DMS 273 (cell line): ENCODE data around the gene IGSF3.
"Not testable (repeated sequence)": the region's sequence is repeated elsewhere in the genome, so short reads cannot be mapped to it uniquely, and the experiment has no call there.

Source experiments
- DNase-seq: peaks from one replicate; lab custom pipeline; 2025; ENCODE audit not compliant: unreplicated experiment; lab: John Stamatoyannopoulos, UW

The IGSF3 gene

DNA sequence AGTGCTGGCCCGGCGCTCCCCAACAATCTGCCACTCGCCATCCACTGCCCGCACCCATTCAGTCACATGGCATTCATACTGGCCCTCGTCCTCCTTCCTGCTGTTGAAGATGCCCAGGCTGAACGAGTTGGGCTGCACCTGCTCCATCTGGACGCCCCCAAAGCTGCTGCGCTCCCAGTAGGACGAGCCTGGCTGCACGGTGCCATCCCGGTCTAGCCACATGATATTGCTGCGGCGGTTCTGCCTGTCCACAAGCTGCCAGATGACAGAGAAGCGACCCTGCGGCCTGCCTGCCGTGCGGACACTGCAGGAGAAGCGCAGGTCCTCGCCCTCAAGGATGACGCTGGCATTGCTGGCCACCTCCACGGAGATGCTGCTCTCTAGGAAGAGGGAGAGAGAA is 63.9 kb downstream of the IGSF3 start:
- not testable (repeated sequence) for DNase-seq

DNA sequence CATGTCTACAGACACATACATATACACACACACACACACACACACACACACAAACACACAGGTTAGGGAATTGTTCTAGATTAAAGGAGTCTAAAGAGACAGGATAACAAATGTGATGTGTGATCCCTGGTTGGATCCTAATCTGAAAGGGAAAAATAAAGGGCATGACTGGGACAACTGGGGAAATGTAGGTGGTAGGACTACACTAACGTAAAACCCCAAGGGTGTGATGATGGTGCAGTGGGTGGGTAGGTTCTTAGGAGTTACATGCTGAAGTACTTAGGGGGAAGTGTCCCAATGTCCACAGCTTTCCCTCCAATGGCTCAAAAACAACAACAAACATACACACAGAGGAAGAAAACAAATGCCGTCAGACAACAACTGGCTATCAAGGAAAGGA is 68.2 kb downstream of the IGSF3 start:
- not testable (repeated sequence) for DNase-seq

DNA sequence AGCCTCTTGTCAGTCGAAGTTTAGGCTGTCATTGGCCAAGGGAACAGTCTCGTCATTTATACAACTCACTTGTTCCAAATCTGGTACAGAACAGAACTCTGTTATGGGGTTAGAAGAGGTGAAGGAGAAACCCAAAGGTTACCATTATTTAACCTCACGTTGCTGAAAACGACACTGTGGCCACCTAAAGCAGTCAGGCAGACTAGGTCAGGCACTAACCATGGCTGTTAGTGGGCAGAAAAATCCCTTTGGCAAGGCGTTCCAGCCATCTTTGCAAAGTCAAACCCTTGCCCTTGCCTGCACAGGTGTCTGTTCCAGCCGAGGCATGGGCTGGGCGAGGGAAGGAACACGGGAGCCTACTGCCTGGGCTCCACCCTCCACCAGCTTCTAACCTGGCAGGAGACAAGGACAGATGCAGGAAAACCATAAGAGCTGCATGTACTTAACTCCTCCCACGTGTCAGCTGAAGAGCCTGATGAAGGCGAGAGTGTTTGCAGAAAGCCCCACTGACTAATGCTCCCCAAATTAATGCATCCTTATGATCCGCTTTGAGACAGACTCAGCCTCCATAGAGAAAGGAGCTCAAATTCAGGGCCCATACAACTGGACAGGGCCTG is 69.0 kb downstream of the IGSF3 start:
- DNase-seq = not testable (repeated sequence)

DNA sequence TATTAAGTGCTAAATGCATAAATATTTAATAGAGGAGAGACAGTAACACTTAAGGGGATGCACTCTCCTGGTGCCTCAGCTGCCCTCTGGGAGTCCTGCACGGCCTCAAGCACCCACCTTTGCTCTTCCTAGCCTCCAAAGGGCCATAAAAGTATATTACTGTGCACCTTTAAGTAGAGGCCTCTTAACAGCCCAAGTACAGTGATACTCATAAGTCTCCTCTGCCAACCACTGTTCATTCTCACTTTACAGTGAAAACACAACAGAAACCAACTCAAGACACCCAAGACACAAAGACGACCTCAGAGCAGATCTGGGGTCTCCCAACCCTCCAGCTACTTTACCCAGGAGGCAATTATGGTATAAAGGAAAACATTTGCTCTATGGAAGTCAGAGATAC is 70.1 kb downstream of the IGSF3 start:
- not testable (repeated sequence) for DNase-seq

DNA sequence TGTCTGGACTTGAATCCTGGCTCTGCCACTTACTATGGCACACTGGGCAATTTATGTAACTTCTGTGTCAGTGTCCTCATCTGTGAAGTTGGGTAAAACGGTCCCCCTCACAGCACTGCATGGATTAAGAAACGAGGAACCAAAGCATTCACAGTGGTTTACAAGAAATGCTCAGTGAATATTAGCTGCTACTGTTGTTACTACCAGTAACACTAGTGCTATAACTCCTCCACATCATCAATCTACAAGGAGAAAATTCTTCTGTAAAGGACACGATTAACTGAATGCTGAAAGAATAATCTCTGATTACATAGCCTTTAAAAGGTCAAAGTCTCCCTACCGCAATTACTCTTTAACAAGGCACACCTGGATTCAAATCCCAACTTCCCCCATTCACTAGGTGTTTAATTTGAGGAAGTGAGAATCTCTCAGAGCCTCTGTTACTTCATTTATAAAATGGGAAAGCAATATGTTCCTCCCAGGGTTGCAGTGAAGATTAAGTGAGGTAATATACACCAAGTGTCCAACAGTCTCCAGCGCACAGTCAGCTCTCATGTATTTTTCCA is 70.7 kb downstream of the IGSF3 start:
- not testable (repeated sequence) for DNase-seq

DNA sequence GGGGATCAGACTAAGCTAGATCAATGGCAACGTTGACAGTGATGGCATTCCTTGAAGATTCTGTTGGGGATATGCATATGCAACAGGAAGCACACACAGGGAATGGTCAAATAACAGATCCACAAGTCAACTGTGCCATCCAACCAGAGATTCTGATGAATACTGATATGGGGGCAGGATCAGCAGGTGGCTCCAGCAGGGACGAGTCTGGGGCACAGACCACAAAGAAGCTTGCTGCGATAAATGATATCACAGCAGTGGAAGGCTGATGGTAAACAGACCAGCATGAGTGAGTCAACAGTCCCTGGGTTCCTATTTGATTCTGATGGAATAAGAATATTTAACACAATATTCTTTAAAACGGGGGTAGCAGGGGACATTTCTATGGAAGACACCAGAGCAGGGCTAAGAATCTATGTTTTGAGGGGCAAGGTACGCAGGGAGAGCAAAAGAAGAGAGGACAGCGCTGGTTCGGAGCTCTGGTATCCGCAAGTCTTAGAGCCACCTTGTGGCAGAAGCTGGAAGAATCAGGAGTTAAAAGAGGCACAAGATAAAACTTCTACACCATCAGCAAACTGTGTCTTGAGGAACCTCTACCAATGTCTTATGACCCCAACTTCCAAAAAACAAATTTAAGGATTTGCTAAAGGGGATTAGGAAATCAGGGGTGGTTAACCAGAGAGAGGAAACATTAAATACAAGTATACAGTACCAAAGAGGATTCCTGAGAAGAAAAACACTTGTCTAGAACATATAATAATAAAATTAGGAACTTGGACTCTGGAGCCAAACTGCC is 71.4 kb downstream of the IGSF3 start:
- peak; percentile 51 for DNase-seq

DNA sequence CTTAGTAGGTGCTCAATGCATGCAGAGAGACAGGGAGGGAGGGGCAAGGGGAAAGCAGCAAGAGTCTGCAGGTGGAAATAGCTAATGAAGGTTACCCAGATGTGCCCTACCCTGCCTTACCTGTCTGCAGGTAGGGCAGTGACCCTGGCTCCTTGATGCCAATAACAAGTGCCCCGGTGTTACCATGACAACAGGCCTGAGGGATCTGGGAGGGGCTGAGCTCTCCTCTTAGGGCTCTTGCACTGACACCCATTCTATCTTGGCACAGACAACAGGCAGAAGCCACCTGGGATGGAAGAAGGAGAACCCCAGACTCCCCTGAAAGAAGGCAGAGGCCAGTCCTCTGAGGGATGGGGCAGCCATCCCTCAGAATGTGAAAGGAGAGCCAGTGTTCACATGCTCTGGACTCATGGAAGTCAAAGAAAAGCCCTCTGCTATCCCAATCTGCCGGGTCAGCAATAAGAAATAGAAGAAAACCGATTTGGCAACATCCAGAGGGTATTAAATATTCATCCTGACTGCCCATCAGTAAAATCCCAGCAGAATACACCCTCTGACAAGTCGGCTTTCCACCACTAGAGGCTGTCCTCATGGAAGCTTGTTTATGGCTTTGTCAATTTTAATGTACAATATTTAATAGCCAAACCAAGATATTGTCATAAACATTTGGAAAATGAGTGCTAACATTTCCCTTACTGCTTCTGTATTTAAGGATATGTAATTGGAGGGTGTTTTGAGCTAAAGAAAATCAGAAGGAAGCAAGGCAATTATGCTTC is 72.3 kb downstream of the IGSF3 start:
- peak; percentile 11 for DNase-seq

DNA sequence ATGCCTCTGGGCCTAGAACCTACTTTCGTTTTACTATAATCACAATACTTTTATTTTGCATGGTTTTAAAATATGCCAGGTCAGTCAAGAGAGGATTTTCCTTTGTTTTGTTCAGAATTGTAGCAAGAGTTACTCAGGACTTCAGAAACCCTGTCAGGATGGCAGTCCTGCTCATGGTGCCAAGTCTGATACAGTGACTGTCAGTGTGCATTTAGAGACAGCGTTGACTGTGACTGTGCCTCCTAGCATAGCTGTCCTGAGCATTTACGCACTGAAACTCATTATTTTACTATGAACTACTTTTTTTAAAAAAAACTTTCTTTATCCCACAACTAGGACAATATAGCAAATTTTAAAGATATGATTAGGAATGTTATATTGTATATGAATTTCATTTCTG is 73.6 kb downstream of the IGSF3 start:
- DNase-seq = not testable (repeated sequence)

DNA sequence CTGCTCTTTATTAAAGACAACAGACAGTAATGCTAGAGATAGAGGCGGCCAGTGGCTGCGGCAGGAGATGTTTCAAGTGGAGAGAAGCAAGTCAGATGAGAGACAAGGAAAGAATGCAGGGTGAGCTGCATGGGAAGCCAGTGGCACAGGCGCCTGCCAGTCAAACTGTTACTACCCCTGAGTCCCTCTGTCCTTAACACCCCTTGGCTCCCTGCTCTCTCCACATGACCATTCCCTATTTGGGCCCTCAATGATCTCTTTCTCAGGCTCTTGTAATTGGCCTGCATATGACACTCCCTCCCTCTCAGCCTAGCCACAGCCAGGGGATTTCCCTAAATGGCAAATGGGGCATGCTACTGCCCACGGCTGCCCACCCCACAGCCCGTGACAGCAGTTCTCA is 74.1 kb downstream of the IGSF3 start:
- DNase-seq = not testable (repeated sequence)

DNA sequence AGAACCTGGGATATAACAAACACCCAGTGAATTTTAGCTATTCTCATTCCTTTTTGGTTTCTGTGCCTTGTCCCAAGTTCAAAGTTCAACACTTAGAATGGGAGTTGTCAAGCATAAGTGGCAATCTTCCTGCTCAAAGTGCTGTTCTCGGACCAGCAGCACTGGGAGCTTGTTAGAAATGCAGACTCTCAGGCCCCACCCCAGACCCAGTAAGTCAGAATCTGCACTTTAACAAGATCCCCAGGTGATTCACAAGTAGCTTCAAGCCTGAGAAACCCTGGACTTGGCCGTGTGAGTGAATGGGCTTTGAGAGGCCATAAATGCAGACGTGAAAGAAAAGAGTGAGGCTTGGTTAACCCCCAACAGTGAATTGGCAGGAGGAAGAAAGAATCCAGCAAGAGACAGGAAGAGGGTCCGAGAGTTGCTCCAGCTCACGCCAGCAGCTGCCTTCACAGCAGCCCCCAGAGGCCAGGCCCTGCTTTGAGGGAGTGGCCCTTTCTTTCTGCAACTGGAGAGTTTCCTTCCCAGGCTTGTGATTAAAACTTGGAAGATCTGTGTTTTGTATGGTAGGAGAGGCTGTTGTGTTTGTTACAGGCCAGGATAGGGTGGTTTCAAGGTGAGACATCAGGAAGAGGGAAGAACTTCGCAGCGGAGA is 75.5 kb downstream of the IGSF3 start:
- not testable (repeated sequence) for DNase-seq

DNA sequence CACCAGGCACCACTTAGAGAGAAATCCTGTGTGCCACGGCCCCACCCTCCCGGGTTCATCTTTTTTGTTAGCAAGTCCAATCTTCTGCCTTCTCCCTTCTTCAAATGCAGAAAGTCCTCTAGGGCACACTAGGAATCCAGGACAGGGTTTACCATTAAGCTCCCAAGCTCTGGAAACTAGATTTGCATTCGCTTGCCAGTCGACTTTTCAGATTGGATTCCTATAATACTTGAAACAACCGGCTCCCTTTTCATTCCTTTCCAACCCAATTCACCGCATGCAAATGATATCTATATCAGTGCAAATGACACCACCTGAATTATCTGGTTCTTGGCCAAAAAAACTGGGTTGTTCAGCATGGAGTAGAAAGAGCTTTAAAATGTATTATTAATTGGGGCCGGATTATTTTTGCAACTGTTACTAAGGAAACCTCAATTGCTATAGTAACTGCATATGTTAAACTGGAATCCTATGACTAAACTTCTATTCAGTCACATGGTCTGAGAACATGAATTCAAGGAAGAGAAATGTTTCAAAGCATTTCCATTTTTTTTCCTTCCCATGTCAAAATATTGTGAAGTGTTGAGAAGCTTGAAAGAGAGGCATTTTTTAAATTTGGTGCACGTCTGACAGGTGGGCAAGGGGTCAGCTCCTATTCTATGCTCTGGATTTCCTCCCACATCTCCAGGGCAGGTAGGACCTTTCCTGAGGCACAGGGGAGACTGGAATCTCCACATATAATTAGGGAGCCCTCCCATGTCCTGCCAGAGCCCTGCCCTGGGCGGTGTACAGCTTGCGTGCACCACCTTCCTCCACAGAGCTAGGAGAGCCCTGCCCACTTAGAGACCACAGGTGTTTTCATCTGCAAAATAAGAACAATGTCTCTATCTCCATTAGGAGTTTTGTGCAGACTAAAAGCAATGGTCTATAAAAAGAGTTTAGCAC is 76.3 kb downstream of the IGSF3 start:
- not testable (repeated sequence) for DNase-seq

DNA sequence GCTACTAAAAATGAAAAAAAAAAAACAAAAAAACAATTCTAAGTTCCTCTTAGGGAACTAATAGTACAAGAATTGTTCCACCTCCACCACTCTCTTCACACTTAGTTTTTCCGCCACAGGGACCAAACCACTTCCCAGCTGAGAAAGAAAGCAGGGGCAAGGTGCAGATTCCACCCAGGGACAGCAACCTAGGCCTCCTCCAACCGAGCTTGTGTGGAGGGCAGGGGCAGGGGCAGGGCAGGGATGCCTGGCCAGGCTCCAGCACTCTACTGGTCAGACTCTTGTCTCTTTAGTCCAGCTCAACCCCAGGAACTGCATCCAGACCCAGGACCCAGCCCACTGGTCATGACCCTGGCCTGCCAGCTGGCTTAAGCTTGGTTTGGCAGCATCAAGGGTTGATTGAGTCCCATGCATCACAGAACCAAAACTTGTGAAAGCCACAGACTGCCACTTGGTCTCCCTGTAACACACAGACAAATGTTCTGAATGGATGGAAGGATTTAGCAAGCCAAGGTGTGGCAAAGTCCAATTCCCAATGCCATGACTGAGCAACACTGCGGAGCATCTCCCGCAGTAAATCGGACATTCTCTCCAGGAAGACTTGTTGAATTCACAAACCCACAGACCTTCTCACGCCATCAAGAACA is 77.1 kb downstream of the IGSF3 start:
- DNase-seq = not testable (repeated sequence)

DNA sequence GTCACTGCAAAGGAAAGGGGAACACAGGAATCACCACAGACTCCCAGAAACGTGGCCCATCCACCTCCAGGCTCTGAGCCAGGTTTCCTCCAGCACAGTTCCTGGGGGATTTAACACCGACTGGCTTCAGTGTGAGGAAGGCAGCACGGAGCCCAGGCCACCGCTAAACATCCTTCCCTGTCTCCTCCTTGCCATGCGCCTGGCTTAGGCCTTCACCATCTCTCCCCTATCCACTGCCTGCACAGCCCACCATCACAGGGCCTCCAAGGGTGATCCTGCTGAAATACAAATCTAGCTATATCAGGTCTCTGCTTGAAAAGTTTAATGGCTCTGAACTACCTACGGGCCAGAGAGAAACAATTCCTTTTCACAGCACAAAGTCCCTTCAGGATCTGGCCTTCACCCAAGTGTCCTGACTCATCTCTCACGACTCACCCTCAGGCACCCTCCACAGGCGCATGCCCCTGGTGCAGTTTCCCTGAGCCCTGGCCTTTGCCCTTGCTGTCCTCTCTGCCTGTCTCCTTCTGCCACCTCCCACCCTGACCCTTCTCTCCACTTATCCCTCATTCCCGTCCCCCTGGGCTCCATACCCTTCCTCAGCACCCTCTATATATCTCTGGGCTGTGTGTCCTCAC is 78.3 kb downstream of the IGSF3 start:
- DNase-seq = not testable (repeated sequence)

DNA sequence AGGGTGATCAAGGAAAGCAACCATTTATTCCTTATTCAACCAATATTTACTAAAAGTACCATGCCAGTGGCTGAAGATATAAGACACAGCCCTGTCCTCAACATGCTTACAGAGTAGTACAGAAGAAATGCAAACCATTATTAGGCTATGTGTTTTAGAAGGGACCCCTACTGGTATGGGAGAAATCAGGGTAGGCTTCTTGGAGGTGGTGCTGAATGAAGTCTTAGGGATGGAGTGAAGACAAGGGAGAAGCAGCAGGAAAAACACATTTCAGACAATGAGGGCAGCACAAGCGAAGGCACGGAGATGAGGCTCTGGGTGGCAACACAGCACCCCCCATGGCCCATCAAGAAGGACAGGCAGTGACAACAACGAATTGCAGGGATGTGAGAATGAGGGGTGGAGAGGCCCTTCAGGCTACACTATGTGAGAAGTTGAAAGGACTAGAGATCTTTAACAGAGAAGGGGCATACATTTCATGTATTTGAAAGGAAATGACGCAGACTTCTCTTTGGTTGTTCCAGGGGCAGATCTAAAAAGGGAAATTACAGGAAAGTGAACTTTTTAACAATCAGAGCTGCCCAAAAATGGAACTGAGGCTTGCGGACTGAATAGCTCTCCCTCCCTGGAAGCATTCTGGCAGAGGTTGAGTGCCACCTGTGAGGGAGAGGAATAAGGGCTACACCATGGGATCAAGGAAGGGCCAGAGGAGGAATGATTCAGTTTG is 79.9 kb downstream of the IGSF3 start:
- DNase-seq = no peak

DNA sequence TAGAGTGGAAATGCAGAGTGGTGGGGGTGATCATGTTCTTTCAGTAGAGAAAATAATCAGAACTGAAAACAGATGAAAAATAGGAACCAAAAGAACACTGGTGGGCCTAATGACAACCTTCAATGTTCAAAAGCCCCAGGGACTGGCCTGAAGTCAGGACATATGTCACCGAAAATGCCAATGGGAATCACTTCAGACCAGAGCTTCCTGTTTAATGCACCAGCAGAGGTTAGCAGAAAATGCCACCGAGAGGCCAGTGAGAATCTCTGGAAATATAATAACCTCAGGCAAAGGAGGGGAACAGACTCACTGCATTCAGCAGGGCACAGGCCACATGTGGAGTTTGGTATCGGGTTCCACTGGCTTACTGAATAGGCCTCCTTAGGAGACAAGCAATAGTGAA is 80.8 kb downstream of the IGSF3 start:
- DNase-seq = peak; percentile 37

DNA sequence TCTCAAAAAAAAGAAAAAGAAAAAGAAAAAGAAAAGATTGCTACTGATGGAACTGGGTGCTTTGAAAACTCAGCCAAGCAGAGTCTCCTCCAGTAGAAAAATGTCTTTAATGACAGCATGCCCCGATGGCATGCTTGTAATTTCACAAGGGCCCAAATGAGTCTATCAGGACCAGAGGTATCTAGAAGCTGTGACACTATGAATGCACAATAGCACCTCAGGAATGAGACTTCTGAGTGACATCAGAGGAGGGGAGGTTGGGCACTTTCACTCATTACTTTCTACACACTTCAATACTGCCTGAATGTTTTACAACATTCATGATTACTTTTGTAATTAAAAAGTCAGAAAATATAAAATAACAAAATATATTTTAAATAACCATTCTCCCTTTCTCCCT is 81.6 kb downstream of the IGSF3 start:
- no peak for DNase-seq

DNA sequence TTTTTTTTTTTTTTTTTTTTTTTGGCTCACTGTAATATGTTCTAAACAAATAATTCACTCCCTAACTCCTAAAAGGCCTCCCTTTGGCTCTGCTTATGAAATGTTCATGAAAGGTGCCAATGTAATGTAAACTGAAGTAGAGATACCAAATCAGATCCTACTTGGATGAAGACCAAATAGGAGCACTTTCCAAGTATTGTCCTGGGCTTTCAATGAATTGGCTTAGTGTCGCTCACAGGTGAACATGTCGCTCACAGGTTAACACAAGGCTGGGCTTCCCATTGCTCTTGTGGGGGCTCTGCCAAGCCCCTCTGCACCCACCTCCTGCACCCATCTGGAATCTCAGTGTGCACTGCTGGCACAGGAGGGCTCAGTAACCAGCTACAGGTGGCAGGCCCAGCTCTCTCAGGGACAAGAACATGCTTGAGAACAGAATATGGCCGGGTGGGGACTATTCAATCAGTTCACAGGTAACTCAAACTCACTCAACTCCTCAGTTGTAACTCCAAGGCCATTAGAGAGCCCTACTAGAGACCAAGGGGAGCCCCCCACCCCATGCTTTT is 86.1 kb downstream of the IGSF3 start:
- no peak for DNase-seq
